Measurements from ENCODE around the gene ZNF775. TPM values are rescaled to one million over a fixed set of nuclear protein-coding genes. Genes with fewer than 3 reads are reported as not detected.
A peak's percentile ranks its signal among the peaks of the same experiment; 100 is the strongest.

The ZNF775 gene
- total and polyA plus RNA-seq, 3 experiments from 2014 or later, result 6.0 to 8.7 (median 6.0) TPM

GRCh38 chr7:150377196-150377595 is 1.9 kb upstream of the ZNF775 start:
- ChIA-PET POLR2A (no interaction called here), CTCF (interaction anchor here (1.4 to 2.2 kb wide), 5 partner anchors 8 to 29 kb away, joined by 4 to 7 read pairs (median 6); a partner anchor contains a TSS)
- no peaks in the 10 kb centered on the region for H3K9me3 Mint-ChIP-seq
- peak overlapping the region in 5 of 8 donors; percentile 44 to 91 (median 81) for H3K27ac Mint-ChIP-seq
- Histone ChIP-seq H3K4me1 (ENCODE audit: insufficient read depth, low read length) (peaks cover 34% of the 10 kb centered on the region), H3K4me3 (ENCODE audit: low read length) (no peak overlapping the region), H3K27me3 (ENCODE audit: insufficient read depth, low read length, poor library complexity, severe bottlenecking) (no peaks in the 10 kb centered on the region), H3K36me3 (ENCODE audit: insufficient read depth, low read length) (no peaks in the 10 kb centered on the region), H3K9me3 (ENCODE audit: low read length) (no peaks in the 10 kb centered on the region), H3K27ac (ENCODE audit: low read depth, low read length) (no peak overlapping the region)
- peaks cover 0 to 3% of the 10 kb centered on the region in 2 donors for H3K27me3 Mint-ChIP-seq
- DNase-seq, result no peak
- H3K36me3 Mint-ChIP-seq, result peaks cover 0 to 24% (median 0%) of the 10 kb centered on the region in 3 donors
- H3K4me1 Mint-ChIP-seq, result peaks cover 30 to 49% (median 37%) of the 10 kb centered on the region in 3 donors
- H3K4me3 Mint-ChIP-seq, result peak overlapping the region in 6 of 7 donors; percentile 79 to 95 (median 84)

GRCh38 chr7:150377635-150378034 is 1.5 kb upstream of the ZNF775 start:
- Mint-ChIP-seq H3K9me3 (no peaks in the 10 kb centered on the region), H3K27ac (peak overlapping the region; percentile 44 to 91 (median 80)), H3K27me3 (peaks cover 0 to 3% of the 10 kb centered on the region in 2 donors), H3K4me3 (peak overlapping the region; percentile 79 to 95 (median 85)), H3K36me3 (peaks cover 0 to 19% (median 0%) of the 10 kb centered on the region in 3 donors), H3K4me1 (peaks cover 30 to 49% (median 37%) of the 10 kb centered on the region in 3 donors)
- H3K27me3 ChIP-seq (ENCODE audit: insufficient read depth, low read length, poor library complexity, severe bottlenecking), result no peaks in the 10 kb centered on the region
- DNase-seq, result no peak
- no peak overlapping the region for H3K4me3 ChIP-seq (ENCODE audit: low read length)
- H3K27ac ChIP-seq (ENCODE audit: low read depth, low read length), result no peak overlapping the region
- no peaks in the 10 kb centered on the region for H3K36me3 ChIP-seq (ENCODE audit: insufficient read depth, low read length)
- CTCF ChIA-PET, result interaction anchor here (1.1 to 2.2 kb wide), 7 partner anchors 8 to 33 kb away, joined by 3 to 7 read pairs (median 6); partner anchors contain the start of gene REPIN1
- POLR2A ChIA-PET, result interaction anchor here (1.3 to 1.4 kb wide), 2 partner anchors 8 to 28 kb away, joined by 8 to 9 read pairs; a partner anchor contains a TSS
- peaks cover 34% of the 10 kb centered on the region for H3K4me1 ChIP-seq (ENCODE audit: insufficient read depth, low read length)
- no peaks in the 10 kb centered on the region for H3K9me3 ChIP-seq (ENCODE audit: low read length)

GRCh38 chr7:150378115-150378852 is 846 bp upstream of the ZNF775 start:
- peak overlapping the region; percentile 78 to 92 (median 85) for H3K27ac Mint-ChIP-seq
- CTCF ChIA-PET, result interaction anchor here (1.1 to 2.2 kb wide), 7 partner anchors 9 to 33 kb away, joined by 3 to 7 read pairs (median 6); partner anchors contain the start of gene REPIN1
- H3K9me3 Mint-ChIP-seq, result no peaks in the 10 kb centered on the region
- peaks cover 34 to 49% (median 37%) of the 10 kb centered on the region in 3 donors for H3K4me1 Mint-ChIP-seq
- peaks cover 0 to 13% (median 0%) of the 10 kb centered on the region in 3 donors for H3K36me3 Mint-ChIP-seq
- Histone ChIP-seq H3K36me3 (ENCODE audit: insufficient read depth, low read length) (no peaks in the 10 kb centered on the region), H3K9me3 (ENCODE audit: low read length) (no peaks in the 10 kb centered on the region), H3K4me1 (ENCODE audit: insufficient read depth, low read length) (peaks cover 31% of the 10 kb centered on the region), H3K4me3 (ENCODE audit: low read length) (peak overlapping the region; percentile 95), H3K27me3 (ENCODE audit: insufficient read depth, low read length, poor library complexity, severe bottlenecking) (no peaks in the 10 kb centered on the region), H3K27ac (ENCODE audit: low read depth, low read length) (peak overlapping the region; percentile 92)
- H3K27me3 Mint-ChIP-seq, result peaks cover 0 to 3% of the 10 kb centered on the region in 2 donors
- DNase-seq, result peak; percentile 38 to 62 (median 46)
- POLR2A ChIA-PET, result interaction anchor here (1.1 to 1.4 kb wide), 3 partner anchors 9 to 27 kb away, joined by 3 to 9 read pairs (median 8); partner anchors contain the start of gene REPIN1
- H3K4me3 Mint-ChIP-seq, result peak overlapping the region; percentile 79 to 95 (median 85)

GRCh38 chr7:150379441-150380379 is 580 bp downstream of the ZNF775 start:
- peak overlapping the region; percentile 87 to 93 (median 92) for H3K4me3 Mint-ChIP-seq
- H3K36me3 ChIP-seq (ENCODE audit: insufficient read depth, low read length), result no peaks in the 10 kb centered on the region
- no peaks in the 10 kb centered on the region for H3K9me3 ChIP-seq (ENCODE audit: low read length)
- peaks cover 0 to 4% (median 0%) of the 10 kb centered on the region in 3 donors for H3K36me3 Mint-ChIP-seq
- peak overlapping the region; percentile 43 to 92 (median 78) for H3K27ac Mint-ChIP-seq
- H3K4me3 ChIP-seq (ENCODE audit: low read length), result peak overlapping the region; percentile 95
- ChIA-PET POLR2A (interaction anchor here (1.6 kb wide), 1 partner anchor 11 kb away, joined by 6 read pairs; the partner anchor contains the start of gene REPIN1), CTCF (interaction anchor here (1.3 to 1.4 kb wide), 4 partner anchors 23 to 32 kb away, joined by 3 to 4 read pairs (median 4); a partner anchor contains a TSS)
- no peaks in the 10 kb centered on the region for H3K9me3 Mint-ChIP-seq
- H3K27ac ChIP-seq (ENCODE audit: low read depth, low read length), result peak overlapping the region; percentile 92
- no peak for DNase-seq
- peaks cover 0 to 3% of the 10 kb centered on the region in 2 donors for H3K27me3 Mint-ChIP-seq
- H3K4me1 Mint-ChIP-seq, result peaks cover 32 to 46% (median 33%) of the 10 kb centered on the region in 3 donors
- H3K4me1 ChIP-seq (ENCODE audit: insufficient read depth, low read length), result peaks cover 33% of the 10 kb centered on the region
- H3K27me3 ChIP-seq (ENCODE audit: insufficient read depth, low read length, poor library complexity, severe bottlenecking), result no peaks in the 10 kb centered on the region

- Histone ChIP-seq H3K4me1 (ENCODE audit: insufficient read depth, low read length) (peaks cover 33% of the 10 kb centered on the region), H3K36me3 (ENCODE audit: insufficient read depth, low read length) (no peaks in the 10 kb centered on the region), H3K4me3 (ENCODE audit: low read length) (peak overlapping the region; percentile 95), H3K9me3 (ENCODE audit: low read length) (no peaks in the 10 kb centered on the region), H3K27me3 (ENCODE audit: insufficient read depth, low read length, poor library complexity, severe bottlenecking) (no peaks in the 10 kb centered on the region), H3K27ac (ENCODE audit: low read depth, low read length) (peak overlapping the region; percentile 92)
- ChIA-PET CTCF (interaction anchor here (1.3 to 1.4 kb wide), 4 partner anchors 22 to 31 kb away, joined by 3 to 4 read pairs (median 4); a partner anchor contains a TSS), POLR2A (interaction anchor here (1.6 kb wide), 1 partner anchor 12 kb away, joined by 6 read pairs; the partner anchor contains the start of gene REPIN1)
- peak overlapping the region; percentile 73 to 93 (median 92) for H3K4me3 Mint-ChIP-seq
- H3K4me1 Mint-ChIP-seq, result peaks cover 32 to 46% (median 33%) of the 10 kb centered on the region in 3 donors
- DNase-seq, result no peak
- H3K27me3 Mint-ChIP-seq, result peaks cover 0 to 3% of the 10 kb centered on the region in 2 donors
- H3K9me3 Mint-ChIP-seq, result no peaks in the 10 kb centered on the region
- H3K36me3 Mint-ChIP-seq, result peaks cover 0 to 4% (median 0%) of the 10 kb centered on the region in 3 donors
- peak overlapping the region in 6 of 8 donors; percentile 12 to 92 (median 52) for H3K27ac Mint-ChIP-seq
Measured at GRCh38 chr7:150380463-150380862, 1.3 kb downstream of the ZNF775 start.

- DNase-seq, result no peak
- ChIA-PET POLR2A (interaction anchor here (1.6 kb wide), 1 partner anchor 12 kb away, joined by 6 read pairs; the partner anchor contains the start of gene REPIN1), CTCF (interaction anchor here (1.4 kb wide), 3 partner anchors 21 to 31 kb away, joined by 3 to 4 read pairs (median 4); a partner anchor contains a TSS)
- Mint-ChIP-seq H3K4me3 (peak overlapping the region in 3 of 7 donors; percentile 17 to 73 (median 36)), H3K4me1 (peaks cover 28 to 41% (median 29%) of the 10 kb centered on the region in 3 donors), H3K27me3 (peaks cover 0 to 3% of the 10 kb centered on the region in 2 donors), H3K36me3 (peaks cover 0 to 4% (median 0%) of the 10 kb centered on the region in 3 donors), H3K27ac (no peak overlapping the region), H3K9me3 (no peaks in the 10 kb centered on the region)
- Histone ChIP-seq H3K27ac (ENCODE audit: low read depth, low read length) (no peak overlapping the region), H3K36me3 (ENCODE audit: insufficient read depth, low read length) (no peaks in the 10 kb centered on the region), H3K9me3 (ENCODE audit: low read length) (no peaks in the 10 kb centered on the region), H3K4me1 (ENCODE audit: insufficient read depth, low read length) (peaks cover 28% of the 10 kb centered on the region), H3K4me3 (ENCODE audit: low read length) (no peak overlapping the region), H3K27me3 (ENCODE audit: insufficient read depth, low read length, poor library complexity, severe bottlenecking) (no peaks in the 10 kb centered on the region)
Measured at GRCh38 chr7:150381096-150381495, 2.0 kb downstream of the ZNF775 start.

- Mint-ChIP-seq H3K27me3 (peaks cover 0 to 3% of the 10 kb centered on the region in 2 donors), H3K4me1 (peaks cover 22 to 35% (median 26%) of the 10 kb centered on the region in 3 donors), H3K9me3 (no peaks in the 10 kb centered on the region), H3K36me3 (peaks cover 0 to 4% (median 0%) of the 10 kb centered on the region in 3 donors), H3K4me3 (peak overlapping the region in 1 of 7 donors; percentile 84), H3K27ac (no peak overlapping the region)
- H3K4me1 ChIP-seq (ENCODE audit: insufficient read depth, low read length), result peaks cover 22% of the 10 kb centered on the region
- H3K4me3 ChIP-seq (ENCODE audit: low read length), result no peak overlapping the region
- no peak overlapping the region for H3K27ac ChIP-seq (ENCODE audit: low read depth, low read length)
- ChIA-PET POLR2A (no interaction called here), CTCF (no interaction called here)
- H3K36me3 ChIP-seq (ENCODE audit: insufficient read depth, low read length), result no peaks in the 10 kb centered on the region
- no peak for DNase-seq
- no peaks in the 10 kb centered on the region for H3K27me3 ChIP-seq (ENCODE audit: insufficient read depth, low read length, poor library complexity, severe bottlenecking)
- no peaks in the 10 kb centered on the region for H3K9me3 ChIP-seq (ENCODE audit: low read length)
Measured at GRCh38 chr7:150381785-150382122, 2.6 kb downstream of the ZNF775 start.

Data from CD8-positive, alpha-beta memory T cell (primary cell).